ENCODE data around the gene TENT4A.

TENT4A gene

DNA sequence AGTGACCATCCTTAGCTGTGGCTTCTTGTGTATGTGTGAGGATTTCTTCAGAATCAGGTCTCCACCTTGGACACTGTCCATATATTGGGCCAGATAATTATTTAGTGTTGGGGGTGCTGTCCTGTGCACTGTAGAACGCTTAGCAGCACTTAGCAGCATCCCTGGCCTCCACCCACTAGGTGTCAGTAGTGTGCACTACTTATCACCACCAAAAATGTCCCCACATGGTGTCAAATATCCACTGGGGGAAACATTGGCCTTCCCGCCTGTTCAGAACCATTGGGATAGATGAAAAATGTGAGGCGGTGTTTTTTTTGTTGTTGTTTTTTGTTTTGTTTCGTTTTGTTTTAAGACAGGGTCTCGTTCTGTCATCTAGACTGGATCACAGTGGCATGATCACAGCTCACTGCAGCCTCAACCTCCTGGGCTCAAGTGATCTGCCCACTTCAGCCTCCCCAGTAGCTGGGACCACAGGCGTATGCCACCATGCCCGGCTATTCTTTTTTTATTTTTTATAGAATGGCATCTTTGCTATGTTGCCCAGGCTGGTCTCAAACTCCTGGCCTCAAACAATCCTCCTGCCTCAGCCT is 67.7 kb downstream of the TENT4A start:
- DNase-seq (ENCODE audit: low spot score) = no peak
- TF ChIP-seq, protein P1, sequence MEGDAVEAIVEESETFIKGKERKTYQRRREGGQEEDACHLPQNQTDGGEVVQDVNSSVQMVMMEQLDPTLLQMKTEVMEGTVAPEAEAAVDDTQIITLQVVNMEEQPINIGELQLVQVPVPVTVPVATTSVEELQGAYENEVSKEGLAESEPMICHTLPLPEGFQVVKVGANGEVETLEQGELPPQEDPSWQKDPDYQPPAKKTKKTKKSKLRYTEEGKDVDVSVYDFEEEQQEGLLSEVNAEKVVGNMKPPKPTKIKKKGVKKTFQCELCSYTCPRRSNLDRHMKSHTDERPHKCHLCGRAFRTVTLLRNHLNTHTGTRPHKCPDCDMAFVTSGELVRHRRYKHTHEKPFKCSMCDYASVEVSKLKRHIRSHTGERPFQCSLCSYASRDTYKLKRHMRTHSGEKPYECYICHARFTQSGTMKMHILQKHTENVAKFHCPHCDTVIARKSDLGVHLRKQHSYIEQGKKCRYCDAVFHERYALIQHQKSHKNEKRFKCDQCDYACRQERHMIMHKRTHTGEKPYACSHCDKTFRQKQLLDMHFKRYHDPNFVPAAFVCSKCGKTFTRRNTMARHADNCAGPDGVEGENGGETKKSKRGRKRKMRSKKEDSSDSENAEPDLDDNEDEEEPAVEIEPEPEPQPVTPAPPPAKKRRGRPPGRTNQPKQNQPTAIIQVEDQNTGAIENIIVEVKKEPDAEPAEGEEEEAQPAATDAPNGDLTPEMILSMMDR (IDR thresholded peaks at IDR 0.05; ENCODE audit: extremely low read depth, missing control alignments) = peak; percentile 49

- TF ChIP-seq, protein P1 (IDR thresholded peaks at IDR 0.05; ENCODE audit: extremely low read depth, missing control alignments) = no peak
- DNase-seq (ENCODE audit: low spot score) = no peak
These were observed 68.5 kb downstream of the TENT4A start for GRCh38 chr5:6781716-6782115.

GRCh38 chr5:6783787-6784186 is 70.6 kb downstream of the TENT4A start:
- TF ChIP-seq, protein P1 (IDR thresholded peaks at IDR 0.05; ENCODE audit: extremely low read depth, missing control alignments) = no peak
- no peak for DNase-seq (ENCODE audit: low spot score)

DNA sequence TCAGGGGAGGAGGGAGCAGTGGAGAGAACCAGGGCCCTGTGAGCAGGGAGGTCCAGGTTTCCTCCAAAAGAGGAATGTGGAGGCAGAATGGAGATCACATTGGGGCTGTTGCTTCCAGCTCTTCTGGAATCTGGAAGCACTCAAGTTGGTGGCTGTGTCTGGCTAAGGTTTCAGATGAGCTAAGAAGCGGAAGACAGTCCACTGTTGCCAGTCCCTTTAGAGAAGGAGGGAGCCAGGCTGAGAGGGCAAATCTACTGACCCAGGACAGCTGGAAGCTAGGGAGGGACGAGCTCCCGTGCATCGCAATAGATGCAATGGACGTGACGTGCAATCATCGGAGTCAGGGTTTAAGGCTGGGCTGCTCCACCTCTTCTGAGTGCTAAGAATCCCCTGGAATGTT is 71.2 kb downstream of the TENT4A start:
- TF ChIP-seq, protein P1 (IDR thresholded peaks at IDR 0.05; ENCODE audit: extremely low read depth, missing control alignments) = no peak

DNA sequence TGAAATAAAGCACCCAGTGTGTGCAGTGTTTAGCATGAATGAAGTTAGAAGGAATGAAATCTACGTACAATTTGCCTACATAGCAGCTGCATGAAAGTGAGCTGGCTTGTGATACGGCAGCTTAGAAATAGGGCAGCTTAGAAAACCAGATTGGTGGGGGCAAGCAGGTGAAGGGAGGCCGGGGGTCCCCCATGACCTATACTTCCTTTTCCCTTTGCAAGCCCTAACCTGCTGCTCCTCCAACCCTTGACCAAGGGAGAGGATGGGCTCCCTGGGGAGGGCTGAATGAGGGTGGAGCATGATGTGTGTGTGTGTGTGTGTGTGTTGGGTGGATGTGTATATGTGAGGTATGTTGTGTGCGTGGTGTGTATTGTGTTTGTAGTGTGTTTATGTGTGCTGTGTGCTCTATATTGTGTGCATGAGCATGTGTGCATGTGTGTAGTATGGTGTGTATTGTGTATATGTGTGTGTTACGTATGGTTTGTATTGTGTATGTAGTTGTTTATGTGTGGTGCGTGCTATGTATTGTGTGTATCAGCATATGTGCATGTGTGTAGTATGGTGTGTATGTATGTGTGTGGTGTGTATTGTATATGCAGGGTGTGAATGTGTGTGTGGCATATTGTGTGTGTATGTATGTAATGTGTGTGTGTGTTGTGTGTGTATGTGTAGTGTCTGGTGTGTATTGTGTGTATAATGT is 72.1 kb downstream of the TENT4A start:
- TF ChIP-seq, protein P1 (IDR thresholded peaks at IDR 0.05; ENCODE audit: extremely low read depth, missing control alignments) = no peak
- DNase-seq (ENCODE audit: low spot score) = no peak

More for the DNA sequence above, 71.2 kb downstream of the TENT4A start:
- no peak for DNase-seq (ENCODE audit: low spot score)

DNA sequence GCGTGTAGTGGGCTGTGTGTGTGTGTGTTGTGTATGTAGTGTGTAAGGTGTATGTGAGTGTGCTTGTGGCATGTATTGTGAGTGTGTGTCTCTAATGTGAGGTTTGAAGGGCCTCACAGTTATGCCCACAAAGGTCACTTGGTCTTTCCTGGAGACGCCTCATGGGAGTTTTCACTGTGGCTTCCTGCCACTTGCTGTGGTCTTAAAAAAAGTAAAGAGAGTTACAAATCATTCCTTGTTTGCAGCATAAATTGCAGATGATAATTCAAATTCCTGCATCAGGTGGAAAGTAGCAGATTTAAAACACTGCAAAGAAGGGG is 72.6 kb downstream of the TENT4A start:
- DNase-seq (ENCODE audit: low spot score) = no peak
- TF ChIP-seq, protein P1 (IDR thresholded peaks at IDR 0.05; ENCODE audit: extremely low read depth, missing control alignments) = no peak

GRCh38 chr5:6786786-6787495 is 73.7 kb downstream of the TENT4A start:
- no peak for DNase-seq (ENCODE audit: low spot score)
- TF ChIP-seq, protein P1 (IDR thresholded peaks at IDR 0.05; ENCODE audit: extremely low read depth, missing control alignments) = no peak
